GM18498 (cell line): ENCODE results near the gene TOP2B.

ENCODE experiments used
- ATAC-seq: cut with Tn5 transposase; IDR thresholded peaks from one replicate; pipeline ENCODE4 v1.9.1; 2021; ENCODE audit warnings: mild to moderate bottlenecking, moderate library complexity; ENCODE audit not compliant: unreplicated experiment

Gene TOP2B

GRCh38 chr3:25584011-25584789 is 80.5 kb downstream of the TOP2B start:
- no peak for ATAC-seq

- ATAC-seq, result no peak
Observed at GRCh38 chr3:25583343-25583742, 81.4 kb downstream of the TOP2B start.

GRCh38 chr3:25582242-25582641 is 82.5 kb downstream of the TOP2B start:
- no peak for ATAC-seq

DNA sequence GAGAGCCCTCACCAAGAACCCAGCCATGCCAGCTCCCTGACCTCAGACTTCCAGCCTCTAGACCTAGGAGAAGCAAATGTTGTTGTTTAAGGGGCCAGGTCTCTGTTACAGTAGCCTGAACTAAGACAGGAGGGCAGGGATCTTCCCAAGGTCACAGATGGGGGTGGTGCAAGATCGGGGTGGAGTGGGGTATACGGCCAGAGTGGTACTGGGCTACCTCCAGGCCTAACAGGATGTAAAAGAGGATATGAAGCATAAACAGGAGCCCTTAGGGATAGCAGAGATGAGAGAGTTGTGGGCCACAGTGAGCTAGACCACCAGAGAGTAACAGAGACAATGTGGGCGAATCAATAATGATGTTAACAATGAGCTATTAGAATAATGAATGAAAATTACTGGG is 82.9 kb downstream of the TOP2B start:
- ATAC-seq, result no peak

DNA sequence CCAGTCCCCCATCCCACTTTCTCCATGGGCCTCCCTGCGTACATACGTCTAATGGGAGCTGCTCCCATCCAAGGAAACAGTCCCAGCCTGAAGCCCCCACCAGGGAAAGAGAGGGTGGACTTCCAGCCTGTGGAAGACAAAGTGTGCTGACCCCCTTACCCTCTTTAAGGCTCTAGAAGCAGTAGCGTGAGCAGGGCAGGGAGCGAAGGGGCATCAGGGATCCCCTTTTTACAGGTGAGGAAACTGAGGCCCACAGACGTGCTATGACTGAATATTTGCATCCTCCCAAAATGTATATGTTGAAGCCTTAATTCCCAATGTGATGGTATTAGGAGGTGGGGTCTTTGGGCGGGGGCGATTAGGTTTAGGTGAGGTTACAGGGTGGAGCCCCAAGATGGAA is 83.4 kb downstream of the TOP2B start:
- ATAC-seq, result no peak

- ATAC-seq, result no peak
Observed at GRCh38 chr3:25580534-25580933, 84.2 kb downstream of the TOP2B start.

- no peak for ATAC-seq
Observed at GRCh38 chr3:25578059-25578458, 86.6 kb downstream of the TOP2B start.

DNA sequence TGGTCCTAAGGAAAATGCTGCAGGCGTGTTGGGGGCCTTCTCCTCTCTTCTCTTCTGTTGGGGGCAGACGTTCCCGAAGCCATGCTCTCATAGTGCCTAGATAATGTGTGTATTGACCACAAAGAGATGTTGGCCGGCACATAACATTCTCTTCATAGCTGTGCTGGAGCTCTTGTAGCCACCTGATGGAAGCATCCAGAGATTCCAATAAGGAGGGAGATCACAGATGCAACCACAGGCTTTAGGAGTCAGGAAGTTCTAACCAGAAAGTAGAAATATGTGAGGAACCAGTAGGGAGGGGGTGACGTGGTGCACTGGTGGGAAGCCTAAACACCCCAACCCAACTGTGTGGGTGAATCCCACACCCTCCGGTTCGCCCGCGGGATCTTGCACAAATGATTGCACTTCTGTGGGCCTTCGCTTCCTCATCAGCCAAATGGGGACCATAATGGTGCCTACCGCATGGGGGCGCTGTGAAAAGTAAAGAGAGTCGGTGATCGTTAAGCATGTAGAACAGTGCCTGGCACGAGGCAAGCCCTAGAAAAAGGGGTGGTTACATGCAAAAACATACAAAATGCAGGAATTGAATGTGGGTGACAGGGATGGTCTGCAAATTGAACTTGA is 87.8 kb downstream of the TOP2B start:
- ATAC-seq, result no peak

- ATAC-seq, result no peak
Observed at GRCh38 chr3:25576146-25576545, 88.6 kb downstream of the TOP2B start.

DNA sequence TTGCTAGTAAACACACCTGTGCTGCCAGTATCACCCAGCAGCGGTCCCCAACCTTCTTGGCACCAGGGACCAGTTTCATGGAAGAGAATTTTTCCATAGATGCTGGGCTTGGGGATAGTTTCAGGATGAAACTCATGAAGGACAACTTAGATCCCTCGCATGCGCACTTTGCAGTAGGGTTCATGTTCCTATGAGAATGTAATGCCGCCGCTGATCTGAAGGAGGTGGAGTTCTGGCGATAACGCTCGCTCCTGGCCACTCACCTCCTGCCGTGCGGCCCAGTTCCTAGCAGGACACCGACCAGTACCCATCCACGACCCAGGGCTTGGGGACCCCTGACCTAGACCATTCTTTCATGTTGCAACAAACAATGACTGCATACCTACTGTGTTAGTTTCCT is 89.7 kb downstream of the TOP2B start:
- ATAC-seq, result no peak

DNA sequence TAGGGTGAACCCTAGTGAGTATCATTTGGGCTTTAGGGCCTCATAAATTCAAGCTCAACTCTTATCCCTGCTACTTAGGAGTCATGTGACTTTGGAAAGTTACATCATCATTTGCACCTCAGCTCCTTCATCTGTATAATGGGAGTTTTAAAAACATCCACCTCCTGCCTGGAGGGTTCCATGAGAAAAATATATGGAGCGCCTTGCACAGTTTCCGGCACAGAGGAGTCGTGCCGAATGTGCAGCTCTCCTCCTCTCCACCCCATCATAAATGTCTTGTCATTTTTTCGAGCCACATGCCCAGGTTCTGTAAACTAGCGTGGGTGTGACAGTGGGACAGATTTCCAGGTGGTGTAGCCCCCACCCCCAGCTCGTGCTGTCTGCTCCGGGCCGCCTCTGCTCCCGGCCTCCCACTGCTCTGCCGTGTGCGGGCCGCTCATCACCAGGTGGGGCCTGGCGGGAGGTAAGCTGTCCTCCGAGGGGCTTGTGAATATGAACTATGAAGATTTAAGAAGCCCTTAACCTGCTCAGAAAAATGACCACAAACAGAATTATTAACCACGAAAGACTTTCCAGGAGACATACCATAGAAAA is 90.4 kb downstream of the TOP2B start:
- no peak for ATAC-seq

GRCh38 chr3:25573386-25574171 is 91.1 kb downstream of the TOP2B start:
- ATAC-seq, result no peak

GRCh38 chr3:25572919-25573385 is 91.8 kb downstream of the TOP2B start:
- ATAC-seq, result no peak

- ATAC-seq, result no peak
Observed at GRCh38 chr3:25572336-25572735, 92.4 kb downstream of the TOP2B start.

GRCh38 chr3:25571285-25571684 is 93.4 kb downstream of the TOP2B start:
- no peak for ATAC-seq

GRCh38 chr3:25568525-25569078 is 96.1 kb downstream of the TOP2B start:
- ATAC-seq, result no peak

- ATAC-seq, result no peak
Observed at GRCh38 chr3:25567806-25568524, 96.7 kb downstream of the TOP2B start.

GRCh38 chr3:25567388-25567787 is 97.3 kb downstream of the TOP2B start:
- no peak for ATAC-seq

DNA sequence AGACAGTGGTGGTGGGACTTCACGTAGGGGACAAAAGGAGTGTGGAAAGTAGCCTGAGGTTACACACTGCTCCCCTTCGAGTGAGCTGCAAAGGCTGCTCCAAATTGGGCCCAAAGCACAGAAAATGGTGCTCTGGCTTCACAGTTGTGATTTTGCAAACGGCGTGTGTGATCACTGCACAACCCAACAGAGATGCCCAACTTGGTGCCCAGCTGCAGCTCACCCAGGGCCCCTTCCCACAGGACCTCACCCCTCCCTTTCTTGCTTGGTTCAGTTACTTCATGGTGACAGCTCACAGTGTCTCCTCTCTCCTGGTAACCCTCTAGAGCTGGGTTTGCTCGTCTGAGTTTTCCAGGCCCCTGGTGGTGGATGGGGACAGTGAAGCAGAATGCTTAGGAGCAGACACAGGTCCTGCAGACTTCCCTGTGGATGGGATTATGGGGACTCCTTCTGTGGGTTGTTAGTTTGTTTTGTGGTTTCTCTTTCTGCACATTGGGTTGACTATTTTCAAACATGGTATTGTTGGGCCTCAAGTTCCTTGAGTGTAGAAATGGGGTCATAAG is 98.3 kb downstream of the TOP2B start:
- ATAC-seq, result no peak

GRCh38 chr3:25565807-25566206 is 98.9 kb downstream of the TOP2B start:
- no peak for ATAC-seq
